HPDE6-E6E7 (cell line): ENCODE results near the gene ENTHD1.
"Not testable (repeated sequence)": the region's sequence is repeated elsewhere in the genome, so short reads cannot be mapped to it uniquely, and the experiment has no call there.

ENCODE experiments used
- DNase-seq: peaks from one replicate; pipeline ENCODE4 v3.0.0; 2011; ENCODE audit warnings: missing footprints; ENCODE audit errors: extremely low spot score

ENTHD1 gene

DNA sequence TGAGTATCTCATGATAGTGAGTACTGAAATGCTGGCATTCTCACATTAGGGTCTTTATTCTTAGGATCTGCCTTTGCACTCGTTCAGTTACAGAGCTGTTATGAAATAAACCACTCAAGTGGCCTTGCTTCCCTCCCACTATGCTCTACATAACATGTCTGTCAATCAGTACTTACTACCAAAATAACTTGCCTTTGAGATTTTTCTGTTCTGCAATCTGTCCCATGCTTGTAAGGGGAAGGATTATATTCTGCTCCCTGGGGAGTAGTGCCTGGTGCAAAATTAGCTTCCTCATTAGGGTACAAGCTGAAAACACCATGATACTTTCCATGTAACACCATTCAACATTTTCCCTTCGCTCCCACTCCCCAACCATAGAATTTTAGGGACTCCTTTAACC lies 5.4 kb upstream of the ENTHD1 start:
- no peak for DNase-seq

DNA sequence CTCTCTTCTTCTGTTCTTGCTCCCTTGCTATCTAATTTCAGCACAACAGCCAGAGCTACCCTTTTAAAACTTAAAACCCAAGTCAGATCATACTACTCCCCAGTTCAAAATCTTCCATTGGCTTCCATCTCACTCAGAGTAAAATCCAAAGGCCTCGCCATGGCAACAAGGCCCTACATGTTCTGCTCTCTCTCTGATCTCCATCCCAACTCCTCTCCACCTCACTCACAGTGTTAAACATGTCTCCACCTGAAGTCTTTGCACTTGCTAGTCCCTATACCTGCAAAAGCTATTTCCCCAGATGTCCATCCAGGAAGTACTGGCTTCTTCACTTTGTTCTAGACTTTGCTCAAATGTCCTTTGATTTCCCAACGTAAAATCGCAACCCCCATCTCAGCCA lies 4.3 kb upstream of the ENTHD1 start:
- DNase-seq: no peak

DNA sequence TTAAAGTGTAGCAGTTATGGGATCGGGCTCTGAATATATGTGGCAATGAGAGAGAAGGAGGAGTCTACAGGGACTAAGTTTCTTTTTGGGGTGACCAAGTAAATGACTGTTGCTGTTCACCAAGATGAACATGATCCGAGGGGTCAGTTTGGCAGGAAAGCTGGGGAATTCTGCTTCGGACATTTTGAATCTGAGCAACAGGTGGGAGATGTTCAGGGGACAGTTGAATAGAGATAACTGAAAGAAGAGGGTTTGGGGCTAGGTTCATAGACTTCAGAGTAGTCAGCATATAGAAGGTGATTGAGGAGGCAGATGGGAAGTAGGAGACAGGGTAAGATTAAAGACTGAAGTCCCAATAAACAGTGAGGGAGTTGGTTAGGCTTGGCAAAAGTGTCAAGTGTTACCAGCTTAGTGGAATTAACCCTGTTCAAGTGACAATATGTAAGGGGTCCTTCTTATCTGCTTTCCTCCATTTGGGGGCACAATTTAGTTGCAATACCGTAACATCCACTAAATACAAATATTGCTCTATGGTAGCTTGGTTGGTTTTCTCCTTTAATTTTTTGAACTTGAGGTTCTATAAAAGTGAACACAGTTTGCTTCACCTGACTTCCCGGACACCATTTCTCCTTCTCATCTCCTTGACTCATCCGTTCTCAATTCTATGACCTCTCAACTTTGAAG lies 2.9 kb upstream of the ENTHD1 start:
- no peak for DNase-seq

DNA sequence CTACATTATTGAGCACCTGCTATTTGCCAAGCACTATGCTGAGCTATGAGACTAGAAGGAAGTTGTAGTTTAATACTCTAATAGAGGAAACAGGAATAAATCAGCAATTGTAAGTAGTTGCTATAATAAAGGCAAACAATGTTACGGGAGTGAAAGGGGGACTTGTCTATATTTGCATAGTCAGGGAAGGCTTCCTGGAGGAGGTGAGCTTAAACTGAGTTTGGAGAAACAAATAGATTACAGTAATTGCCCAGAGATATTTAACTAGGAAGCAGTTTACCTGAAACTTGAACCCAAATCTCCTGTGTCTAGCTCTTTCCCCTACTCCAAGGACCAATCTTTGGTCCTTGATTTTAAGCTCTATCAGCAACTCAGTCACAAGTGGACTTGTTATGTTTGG lies 2.1 kb upstream of the ENTHD1 start:
- DNase-seq: no peak

DNA sequence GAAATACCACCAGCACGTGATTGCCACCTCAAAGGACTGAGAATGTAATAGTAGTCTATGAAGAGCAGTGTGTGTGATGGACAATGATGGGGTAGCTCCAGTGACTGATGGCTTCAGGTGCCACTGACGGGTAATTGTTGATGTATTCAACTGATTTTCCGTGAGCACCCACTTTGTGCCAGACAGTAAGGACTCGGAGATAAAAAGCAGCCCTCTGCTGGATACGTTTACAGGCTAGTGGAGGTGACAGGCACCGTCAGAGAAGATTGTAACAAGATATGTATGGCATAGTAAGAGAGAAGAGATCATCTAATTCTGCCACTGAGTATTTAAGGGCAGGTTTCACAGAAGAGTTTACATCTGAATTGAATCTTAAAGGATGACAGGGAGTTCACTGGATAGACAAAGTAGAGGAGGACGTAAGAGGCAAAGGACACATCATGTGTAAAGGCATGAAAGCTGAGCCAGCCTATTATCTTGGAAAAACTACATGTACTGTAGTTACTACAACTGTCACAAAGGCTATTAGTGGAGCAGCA lies 1.1 kb upstream of the ENTHD1 start:
- DNase-seq: no peak

DNA sequence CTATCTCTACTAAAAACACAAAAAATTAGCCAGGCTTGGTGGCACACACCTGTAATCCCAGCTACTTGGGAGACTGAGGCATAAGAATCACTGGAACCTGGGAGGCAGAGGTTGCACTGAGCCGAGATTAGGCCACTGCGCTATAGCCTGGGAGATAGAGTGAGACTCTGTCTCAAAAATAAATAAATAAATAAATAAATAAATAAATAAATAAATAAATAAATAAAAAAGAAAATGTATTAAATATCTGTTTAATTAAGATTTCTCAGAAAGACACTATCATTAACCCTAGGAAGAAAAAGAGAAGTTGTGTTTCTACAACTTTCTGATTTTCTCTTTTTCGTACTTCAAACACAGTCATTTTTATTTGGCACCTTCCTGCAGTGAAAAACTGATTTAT lies 3.6 kb downstream of the ENTHD1 start:
- not testable (repeated sequence) for DNase-seq

DNA sequence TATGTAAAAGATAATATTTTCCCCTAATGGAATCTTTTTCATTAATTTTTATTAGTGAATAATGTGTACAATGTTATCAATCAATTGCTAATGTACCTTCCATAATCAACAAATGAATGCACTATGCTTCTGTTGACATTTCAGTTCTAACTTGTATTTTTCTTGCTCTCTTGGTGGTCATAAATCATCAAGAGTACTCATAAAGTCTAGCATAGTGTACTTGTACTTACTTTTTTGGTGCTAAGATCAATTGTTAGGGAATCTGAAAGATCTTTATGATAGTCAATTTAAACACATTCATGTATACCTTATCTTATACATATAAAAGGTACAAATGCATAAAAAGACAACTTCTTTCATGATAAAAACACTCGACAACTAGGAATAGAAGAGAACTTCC lies 10.5 kb downstream of the ENTHD1 start:
- no peak for DNase-seq

DNA sequence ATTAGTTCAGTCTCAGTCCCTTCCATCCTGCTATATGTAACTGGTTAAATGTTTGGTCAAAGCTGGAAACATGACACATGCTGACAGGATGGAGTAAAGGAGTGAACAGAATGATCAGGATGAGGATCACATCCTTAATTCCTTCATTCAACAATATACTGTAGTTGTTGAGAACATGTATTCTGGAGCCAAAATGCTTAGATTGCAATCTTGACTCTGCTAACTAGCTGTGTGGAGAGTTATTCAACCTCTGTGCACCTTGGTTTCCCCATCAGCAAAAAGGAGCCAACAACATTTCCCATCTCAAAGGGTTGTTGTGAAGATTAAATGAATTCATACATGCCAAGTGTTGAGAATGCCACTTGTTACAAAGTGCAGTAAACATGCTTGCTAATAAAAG lies 12.8 kb downstream of the ENTHD1 start:
- DNase-seq: no peak

DNA sequence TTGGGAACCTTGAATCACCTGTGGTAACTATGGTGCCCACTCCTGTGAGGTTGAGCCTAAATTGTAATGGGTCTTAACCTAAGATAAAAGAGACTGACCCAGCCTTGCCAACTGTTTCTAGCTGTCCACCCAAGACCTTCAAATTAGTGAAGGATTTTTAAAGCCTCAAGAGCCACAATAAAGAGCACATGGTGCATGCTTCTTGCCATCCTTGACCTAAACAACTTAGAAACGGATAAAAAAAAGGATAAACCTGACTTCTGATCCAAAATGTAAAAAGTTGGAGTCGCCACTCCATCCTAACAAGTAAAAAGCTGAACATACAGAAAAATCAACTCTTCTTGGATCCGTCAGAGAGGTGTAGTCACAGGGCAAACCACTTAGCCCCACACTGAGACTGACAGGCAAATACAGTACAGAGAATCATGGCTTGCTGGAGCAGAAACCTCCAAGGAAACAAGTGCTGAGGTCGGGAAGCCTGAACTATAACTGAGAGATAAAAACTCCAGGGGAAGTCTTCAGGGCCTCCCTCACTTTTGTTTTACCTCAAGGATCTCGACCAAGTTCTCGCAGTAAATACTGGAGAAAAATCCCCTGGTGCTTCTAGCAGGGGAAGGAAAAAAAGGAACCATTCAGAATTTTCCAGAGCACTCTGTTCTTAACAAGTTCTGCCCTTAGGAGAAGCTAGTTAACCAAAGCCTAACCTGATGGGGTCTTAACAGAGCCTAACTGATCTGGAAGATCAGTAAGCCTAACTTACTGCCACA lies 16.3 kb downstream of the ENTHD1 start:
- no peak for DNase-seq

DNA sequence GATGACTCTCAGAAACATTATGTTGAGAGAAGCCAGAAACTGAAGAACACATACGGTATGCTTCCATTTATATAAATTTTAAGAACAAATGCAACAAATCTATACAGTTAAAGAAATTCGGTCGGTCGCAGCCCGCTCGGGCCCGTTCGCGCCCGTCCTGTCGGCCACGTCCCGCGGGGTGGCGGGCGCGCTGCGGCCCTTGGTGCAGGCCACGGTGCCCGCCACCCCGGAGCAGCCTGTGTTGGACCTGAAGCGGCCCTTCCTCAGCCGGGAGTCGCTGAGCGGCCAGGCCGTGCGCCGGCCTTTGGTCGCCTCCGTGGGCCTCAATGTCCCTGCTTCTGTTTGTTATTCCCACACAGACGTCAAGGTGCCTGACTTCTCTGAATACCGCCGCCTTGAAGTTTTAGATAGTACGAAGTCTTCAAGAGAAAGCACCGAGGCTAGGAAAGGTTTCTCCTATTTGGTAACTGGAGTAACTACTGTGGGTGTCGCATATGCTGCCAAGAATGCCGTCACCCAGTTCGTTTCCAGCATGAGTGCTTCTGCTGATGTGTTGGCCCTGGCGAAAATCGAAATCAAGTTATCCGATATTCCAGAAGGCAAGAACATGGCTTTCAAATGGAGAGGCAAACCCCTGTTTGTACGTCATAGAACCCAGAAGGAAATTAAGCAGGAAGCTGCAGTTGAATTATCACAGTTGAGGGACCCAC lies 18.2 kb downstream of the ENTHD1 start:
- not testable (repeated sequence) for DNase-seq

DNA sequence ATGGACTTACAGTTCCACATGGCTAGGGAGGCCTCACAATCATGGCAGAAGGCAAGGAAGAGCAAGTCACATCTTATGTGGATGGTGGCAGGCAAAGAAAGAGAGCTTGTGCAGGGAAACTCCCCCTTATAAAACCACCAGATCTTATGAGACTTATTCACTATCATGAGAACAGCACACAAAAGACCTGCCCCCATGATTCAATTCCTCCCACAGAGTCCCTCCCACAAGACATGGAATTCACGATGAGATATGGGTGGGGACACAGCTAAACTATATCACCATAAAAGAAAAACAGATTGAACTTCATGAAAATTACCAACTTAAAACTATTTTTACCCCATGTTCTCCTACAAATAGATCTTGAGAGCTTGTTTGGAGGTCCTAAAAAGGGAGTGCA lies 19.6 kb downstream of the ENTHD1 start:
- no peak for DNase-seq

DNA sequence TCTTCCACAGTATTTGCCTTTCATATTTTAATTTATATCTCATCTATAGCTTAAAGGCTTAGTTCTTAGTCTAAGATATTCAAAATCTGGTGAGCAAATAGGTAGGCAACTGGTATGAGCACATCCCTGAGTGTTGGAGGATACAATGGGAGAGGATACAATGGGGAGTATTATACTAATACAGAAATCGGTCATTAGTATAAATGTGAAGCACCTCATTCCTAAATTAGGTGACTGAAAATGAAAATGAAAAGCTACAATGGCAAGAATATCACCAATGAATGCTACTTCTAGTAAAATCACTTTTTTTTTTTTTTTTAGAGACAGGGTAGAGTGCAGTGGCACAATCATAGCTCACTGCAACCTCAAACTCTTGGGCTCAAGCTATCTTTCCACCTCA lies 21.0 kb downstream of the ENTHD1 start:
- DNase-seq: no peak

DNA sequence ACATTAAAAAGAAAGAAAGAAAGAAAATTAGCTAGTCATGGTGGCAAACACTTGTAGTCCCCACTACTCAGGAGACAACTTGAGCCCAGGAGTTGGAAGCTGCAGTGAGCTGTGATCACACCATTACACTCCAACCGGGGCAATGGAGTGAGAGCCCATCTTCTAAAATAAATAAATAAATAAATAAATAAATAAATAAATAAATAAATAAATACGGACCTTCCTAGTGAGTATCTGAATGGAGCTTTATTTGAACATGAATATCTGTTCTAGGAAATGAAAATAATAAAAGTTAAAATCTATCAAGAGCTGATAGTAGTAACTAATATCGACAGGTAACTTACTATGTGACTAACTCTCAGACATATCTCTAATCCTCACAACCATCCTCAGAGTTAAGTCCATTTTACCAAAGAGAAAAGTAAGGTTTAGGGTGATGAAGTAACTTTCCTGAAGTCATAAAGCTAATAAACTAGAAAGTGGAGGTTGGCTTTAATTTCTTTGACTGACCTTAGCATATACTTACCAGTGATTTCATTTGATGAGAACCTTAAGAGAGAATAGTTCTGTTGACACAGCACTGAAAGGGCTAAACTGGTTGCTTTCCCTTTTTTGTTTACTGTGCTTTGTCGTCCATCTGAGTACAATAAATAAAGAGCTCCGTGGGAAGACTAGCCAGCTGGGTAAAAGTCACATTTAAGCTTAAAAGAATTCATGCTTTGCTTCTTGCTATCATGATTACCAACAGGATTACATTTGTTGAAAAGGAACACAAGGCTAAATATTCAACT lies 22.4 kb downstream of the ENTHD1 start:
- DNase-seq: no peak

DNA sequence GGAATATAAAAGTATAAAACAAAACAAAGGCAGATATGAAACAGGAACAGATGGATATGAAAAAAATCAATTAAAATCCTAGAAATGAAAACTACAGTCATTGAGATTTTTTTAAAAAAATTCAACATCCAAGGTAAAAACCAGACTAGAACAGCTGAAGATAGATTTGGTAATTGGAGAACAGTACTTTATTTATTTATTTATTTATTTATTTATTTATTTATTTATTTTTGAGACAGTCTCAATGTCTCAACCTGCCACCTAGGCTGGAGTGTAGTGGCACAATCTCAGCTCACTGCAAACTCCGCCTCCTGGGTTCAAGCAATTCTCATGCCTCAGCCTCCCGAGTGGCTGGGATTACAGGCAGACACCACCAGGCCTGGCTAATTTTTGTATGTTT lies 23.8 kb downstream of the ENTHD1 start:
- DNase-seq: not testable (repeated sequence)

DNA sequence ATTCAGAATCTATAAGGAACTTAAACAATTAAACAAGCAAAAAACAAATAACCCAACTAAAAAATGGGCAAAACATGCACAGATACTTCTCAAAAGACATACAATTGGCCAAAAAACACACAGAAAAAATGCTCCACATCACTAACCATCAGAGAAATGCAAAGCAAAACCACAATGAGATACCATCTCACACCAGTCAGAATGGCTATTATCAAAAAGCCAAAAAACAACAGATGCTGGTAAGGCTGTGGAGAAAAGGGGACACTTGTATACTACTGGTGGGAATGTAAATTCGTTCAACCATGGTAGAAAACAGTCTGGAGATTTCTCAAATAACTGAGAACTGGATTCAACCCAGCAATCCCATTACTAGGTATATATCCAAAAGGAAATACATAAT lies 24.8 kb downstream of the ENTHD1 start:
- DNase-seq: no peak

DNA sequence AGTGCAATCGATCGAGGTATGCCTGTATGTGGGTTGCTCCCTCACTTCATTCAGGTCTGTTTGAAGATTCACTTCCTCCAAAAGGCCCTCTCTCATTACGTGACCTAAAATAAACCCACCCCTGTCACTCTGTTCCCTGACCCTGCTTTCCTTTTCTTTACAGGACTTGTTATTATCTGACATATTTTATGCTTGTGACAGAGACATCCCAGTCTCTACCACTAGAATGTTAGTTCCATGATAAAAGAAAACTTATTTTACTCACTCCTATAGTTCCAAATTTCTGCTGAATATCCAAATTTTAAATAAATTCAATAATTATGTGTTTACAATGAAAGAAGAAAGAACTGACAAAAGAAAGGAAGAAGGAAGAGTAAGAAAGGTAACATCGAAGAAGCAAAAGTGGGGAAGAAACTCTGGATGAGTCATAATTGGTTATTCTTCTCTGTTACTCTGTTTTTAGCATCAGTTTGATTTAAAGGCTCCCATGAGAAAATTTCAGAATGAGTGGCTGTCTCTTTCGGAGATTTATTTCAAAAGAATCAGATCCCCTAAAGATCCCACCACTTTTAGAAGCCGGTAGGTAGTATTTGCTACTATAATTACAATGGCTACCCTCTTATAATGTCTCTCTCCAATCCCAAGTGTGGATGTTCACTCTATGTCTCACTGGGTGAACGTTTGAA lies 33.5 kb downstream of the ENTHD1 start:
- no peak for DNase-seq

DNA sequence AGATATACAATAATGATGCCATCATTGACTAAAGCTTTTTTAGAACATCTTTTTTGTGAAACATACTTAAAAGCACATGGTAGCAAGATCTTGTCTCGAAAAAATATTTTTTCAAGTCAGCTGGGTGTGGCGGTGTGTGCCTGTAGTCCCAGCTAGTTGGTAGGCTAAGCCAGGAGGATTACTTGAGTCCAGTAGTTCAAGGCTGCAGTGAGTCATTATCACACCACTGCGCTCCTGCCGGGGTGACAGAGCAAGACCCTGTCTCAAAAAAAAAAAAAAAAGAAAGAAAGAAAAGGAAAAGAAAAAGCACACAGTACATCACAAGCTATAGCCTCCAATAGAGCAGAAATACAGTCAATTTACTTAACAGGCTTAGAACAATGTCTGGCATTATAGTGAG lies 37.0 kb downstream of the ENTHD1 start:
- DNase-seq: no peak

DNA sequence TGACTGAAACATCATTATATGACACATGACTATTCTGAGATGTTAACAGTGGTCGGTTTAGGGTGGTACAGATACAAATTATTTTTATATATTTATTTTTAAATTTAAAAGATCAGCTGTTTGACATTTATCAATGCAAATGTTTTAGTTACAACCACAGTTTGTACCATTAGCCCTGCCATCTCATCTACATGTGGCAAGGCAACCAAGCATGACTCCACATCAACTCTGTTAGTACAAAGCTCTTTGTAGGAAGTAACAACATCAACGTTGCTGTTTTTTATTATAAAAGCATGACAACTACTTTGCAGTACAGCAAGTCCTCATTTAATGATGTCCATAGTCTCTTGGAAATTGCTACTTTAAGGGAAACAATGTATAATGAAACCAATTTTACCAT lies 40.8 kb downstream of the ENTHD1 start:
- DNase-seq: no peak

DNA sequence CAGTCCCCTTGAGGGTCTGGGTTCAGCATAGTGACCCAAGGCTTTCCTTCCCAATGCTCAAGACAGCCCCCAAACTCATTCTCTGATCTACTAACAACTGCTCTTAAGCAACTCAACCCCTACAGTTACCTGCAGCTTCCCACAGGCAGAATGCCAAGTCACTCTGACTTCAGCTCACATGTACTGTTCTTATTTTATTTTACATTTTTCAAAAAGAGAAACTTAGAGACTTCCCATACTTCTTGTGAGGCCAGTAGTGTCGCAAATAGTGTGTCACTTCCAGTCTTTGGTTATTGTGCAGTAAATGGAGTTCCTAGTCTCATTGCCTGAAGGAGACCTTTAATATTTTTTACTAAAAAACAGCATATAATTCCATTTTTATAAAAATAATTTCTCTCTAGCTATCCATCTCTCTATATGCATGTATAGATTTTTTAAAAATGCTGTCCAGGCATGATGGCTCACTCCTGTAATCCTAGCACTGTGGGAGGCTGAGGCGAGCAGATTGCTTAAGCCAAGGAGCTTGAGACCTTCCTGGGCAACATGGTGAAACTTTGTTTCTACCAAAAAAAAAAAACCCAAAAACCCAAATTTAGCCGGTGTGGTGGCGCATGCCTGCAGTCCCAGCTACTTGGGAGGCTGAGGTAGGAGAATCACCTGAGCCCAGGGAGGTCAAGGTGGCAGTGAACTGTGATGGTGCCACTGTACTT lies 41.8 kb downstream of the ENTHD1 start:
- no peak for DNase-seq

DNA sequence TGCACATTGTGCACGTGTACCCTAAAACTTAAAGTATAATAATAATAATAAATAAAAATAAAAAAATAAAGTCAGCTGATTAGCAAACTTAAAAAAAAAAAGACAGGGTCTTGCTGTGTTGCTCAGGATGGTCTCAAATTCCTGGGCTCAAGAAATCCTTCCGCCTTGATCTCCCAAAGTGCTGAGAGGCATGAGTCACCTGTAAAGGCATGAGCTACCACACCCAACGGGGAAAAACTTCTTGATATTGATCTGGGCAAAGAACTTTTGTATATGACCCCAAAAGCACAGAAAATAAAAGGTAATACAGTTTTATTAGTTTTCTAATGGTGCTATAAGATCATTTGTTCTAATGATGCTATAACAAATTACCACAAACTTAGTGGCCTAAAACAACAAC lies 46.1 kb downstream of the ENTHD1 start:
- no peak for DNase-seq

DNA sequence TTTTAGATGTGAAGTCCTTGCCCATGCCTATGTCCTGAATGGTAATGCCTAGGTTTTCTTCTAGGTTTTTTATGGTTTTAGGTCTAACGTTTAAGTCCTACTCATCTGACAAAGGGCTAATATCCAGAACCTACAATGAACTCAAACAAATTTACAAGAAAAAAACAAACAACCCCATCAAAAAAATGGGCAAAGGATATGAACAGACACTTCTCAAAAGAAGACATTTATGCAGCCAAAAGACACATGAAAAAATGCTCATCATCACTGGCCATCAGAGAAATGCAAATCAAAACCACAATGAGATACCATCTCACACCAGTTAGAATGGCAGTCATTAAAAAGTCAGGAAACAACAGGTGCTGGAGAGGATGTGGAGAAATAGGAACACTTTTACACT lies 47.0 kb downstream of the ENTHD1 start:
- not testable (repeated sequence) for DNase-seq
